Neural cell (in vitro differentiated cells): Measurements from ENCODE around the gene PMM2. TPM values are rescaled to one million over a fixed set of nuclear protein-coding genes. Genes with fewer than 3 reads are reported as not detected.

Experiments
- H2AFZ ChIP-seq: fragments of 200-600, 300-800 bp; sonication (generic), shearing (Covaris generic); 2 replicates; pipeline ENCODE4 v1.6.0; 2014; ENCODE audit warnings: low read depth, mild to moderate bottlenecking, antibody characterized with exemption, low read length, moderate library complexity
- H3F3A ChIP-seq: fragments of 200-600 bp; shearing (Covaris generic); 2 replicates; pipeline ENCODE4 v1.6.1; 2016; ENCODE audit warnings: mild to moderate bottlenecking, moderate library complexity, mixed read lengths, antibody characterized with exemption, low read length; ENCODE audit not compliant: insufficient read depth, poor library complexity, severe bottlenecking
- H3K27ac ChIP-seq: fragments of 200-600, 300-800 bp; sonication (generic), shearing (Covaris generic); 2 replicates; pipeline ENCODE4 v1.5.1; 2014; ENCODE audit warnings: mild to moderate bottlenecking, low read length, moderate library complexity
- H3K27me3 ChIP-seq: fragments of 300-800, 200-600 bp; sonication (generic), shearing (Covaris generic); 2 replicates; pipeline ENCODE4 v1.6.0; 2014; ENCODE audit warnings: mild to moderate bottlenecking, low read depth, low read length, moderate library complexity; ENCODE audit not compliant: insufficient read depth
- H3K36me3 ChIP-seq: fragments of 300-800, 200-600 bp; sonication (generic), shearing (Covaris generic); 2 replicates; pipeline ENCODE4 v1.5.1; 2014; ENCODE audit warnings: mild to moderate bottlenecking, antibody characterized with exemption, low read length, moderate library complexity; ENCODE audit not compliant: insufficient read depth
- H3K4me2 ChIP-seq: fragments of 300-800, 200-600 bp; sonication (generic), shearing (Covaris generic); 2 replicates; pipeline ENCODE4 v1.6.0; 2014; ENCODE audit warnings: mild to moderate bottlenecking, low read length
- H3K4me3 ChIP-seq: fragments of 300-800, 200-600 bp; sonication (generic), shearing (Covaris generic); 2 replicates; pipeline ENCODE4 v1.5.1; 2014; ENCODE audit warnings: mild to moderate bottlenecking, low read length, moderate library complexity
- H3K79me2 ChIP-seq: fragments of 200-600 bp; shearing (Covaris generic); replicated peaks from 2 replicates; pipeline ENCODE4 v1.6.0; 2014; ENCODE audit warnings: mild to moderate bottlenecking, low read length, moderate library complexity; ENCODE audit not compliant: insufficient read depth
- H3K9ac ChIP-seq: fragments of 300-800, 200-600 bp; sonication (generic), shearing (Covaris generic); 2 replicates; pipeline ENCODE4 v1.6.1; 2016; ENCODE audit warnings: mild to moderate bottlenecking, low read length, mixed read lengths
- H3K9me2 ChIP-seq: fragments of 200-600 bp; shearing (Covaris generic); 2 replicates; pipeline ENCODE4 v1.6.1; 2016; ENCODE audit warnings: mild to moderate bottlenecking, low read length, mixed read lengths; ENCODE audit not compliant: insufficient read depth
- H3K9me3 ChIP-seq: fragments of 200-600, 300-800 bp; sonication (generic), shearing (Covaris generic); 2 replicates; pipeline ENCODE4 v1.6.1; 2016; ENCODE audit warnings: mild to moderate bottlenecking, mixed run types, low read length, moderate library complexity, mixed read lengths
- H4K20me1 ChIP-seq: fragments of 200-600 bp; shearing (Covaris generic); 2 replicates; pipeline ENCODE4 v1.6.1; 2016; ENCODE audit warnings: mild to moderate bottlenecking, mixed run types; ENCODE audit not compliant: insufficient read depth
- CTCF ChIP-seq: fragments of 450-650 bp; IDR thresholded peaks from 2 replicates; pipeline ENCODE4 v1.5.1; 2014; ENCODE audit warnings: antibody characterized with exemption, mild to moderate bottlenecking, moderate library complexity; ENCODE audit not compliant: poor library complexity, severe bottlenecking
- EP300 ChIP-seq: fragments of 450-650 bp; conservative IDR thresholded peaks from 2 replicates; pipeline ENCODE4 v1.6.1; 2014; ENCODE audit warnings: antibody characterized with exemption, mild to moderate bottlenecking, moderate library complexity; ENCODE audit not compliant: poor library complexity, severe bottlenecking
- EZH2 ChIP-seq: fragments of 200-600, 300-800 bp; shearing (Covaris generic), sonication (generic); IDR thresholded peaks from 2 replicates; pipeline ENCODE4 v1.6.1; 2014; ENCODE audit warnings: antibody characterized with exemption, low read length, borderline replicate concordance, mild to moderate bottlenecking; ENCODE audit not compliant: insufficient read depth, poor library complexity, severe bottlenecking
- MXI1 ChIP-seq: fragments of 450-650 bp; conservative IDR thresholded peaks from 2 replicates; pipeline ENCODE4 v1.6.1; 2014; ENCODE audit warnings: antibody characterized with exemption, mild to moderate bottlenecking; ENCODE audit not compliant: poor library complexity, severe bottlenecking
- POLR2AphosphoS5 ChIP-seq: IDR thresholded peaks from 2 replicates; pipeline ENCODE4 v1.6.1; 2012
- RAD21 ChIP-seq: fragments of 450-650 bp; conservative IDR thresholded peaks from 2 replicates; pipeline ENCODE4 v1.6.1; 2014; ENCODE audit warnings: antibody characterized with exemption, mild to moderate bottlenecking, moderate library complexity
- REST ChIP-seq: IDR thresholded peaks from 2 replicates; pipeline ENCODE4 v1.6.1; 2012; ENCODE audit warnings: borderline replicate concordance
- SMC3 ChIP-seq: fragments of 450-650 bp; conservative IDR thresholded peaks from 2 replicates; pipeline ENCODE4 v1.6.1; 2014; ENCODE audit warnings: antibody characterized with exemption, mild to moderate bottlenecking, moderate library complexity; ENCODE audit not compliant: poor library complexity
- TAF1 ChIP-seq: IDR thresholded peaks from 2 replicates; pipeline ENCODE4 v1.6.1; 2012; ENCODE audit warnings: low read depth
- polyA plus RNA-seq: library from polyadenylated mRNA; depleted of rRNA; stranded (reverse); fragments of >200 nt; gene quantifications from 2 replicates; pipeline ENCODE4 v1.2.3, GENCODE V29; 2014

Gene PMM2
- polyA plus RNA-seq, 1 donor from 2014 or later, result 20.2 TPM

GRCh38 chr16:8848231-8848938 lies 50.7 kb downstream of the PMM2 start:
- H2AFZ ChIP-seq, result no peak overlapping the region

GRCh38 chr16:8848939-8849391 lies 51.3 kb downstream of the PMM2 start:
- no peak overlapping the region for H3K4me3 ChIP-seq
- no peaks in the 10 kb centered on the region for H3K9me3 ChIP-seq
- H3K4me2 ChIP-seq, result no peak overlapping the region
- H3F3A ChIP-seq, result no peaks in the 10 kb centered on the region
- H3K27ac ChIP-seq, result no peak overlapping the region
- H3K36me3 ChIP-seq, result no peaks in the 10 kb centered on the region
- H3K9ac ChIP-seq, result no peak overlapping the region
- H3K9me2 ChIP-seq, result no peaks in the 10 kb centered on the region
- H2AFZ ChIP-seq, result no peak overlapping the region
- no peaks in the 10 kb centered on the region for H3K79me2 ChIP-seq
- H4K20me1 ChIP-seq, result no peaks in the 10 kb centered on the region
- no peaks in the 10 kb centered on the region for H3K27me3 ChIP-seq
- TF ChIP-seq TAF1 (no peak), MXI1 (no peak), REST (no peak), RAD21 (no peak), EP300 (no peak), SMC3 (no peak), POLR2AphosphoS5 (no peak)

More at GRCh38 chr16:8848231-8848938, 50.7 kb downstream of the PMM2 start:
- no peak overlapping the region for H3K9ac ChIP-seq
- TF ChIP-seq RAD21, result no peak
- TF ChIP-seq EZH2, result no peak
- no peak for TF ChIP-seq EP300
- TF ChIP-seq REST, result no peak
- no peak for TF ChIP-seq SMC3
- TF ChIP-seq TAF1, result no peak
- no peak for TF ChIP-seq CTCF
- TF ChIP-seq MXI1, result no peak
- no peak overlapping the region for H3K27ac ChIP-seq
- no peaks in the 10 kb centered on the region for H4K20me1 ChIP-seq
- no peaks in the 10 kb centered on the region for H3K9me2 ChIP-seq
- no peaks in the 10 kb centered on the region for H3K9me3 ChIP-seq
- no peaks in the 10 kb centered on the region for H3K27me3 ChIP-seq
- H3K4me3 ChIP-seq, result no peak overlapping the region
- no peaks in the 10 kb centered on the region for H3F3A ChIP-seq
- H3K4me2 ChIP-seq, result no peak overlapping the region
- H3K36me3 ChIP-seq, result no peaks in the 10 kb centered on the region
- no peaks in the 10 kb centered on the region for H3K79me2 ChIP-seq
